ENCODE measurements around the gene C3orf70. TPM values are rescaled to one million over a fixed set of nuclear protein-coding genes. Genes with fewer than 3 reads are reported as not detected.

C3orf70 gene
- total and polyA plus RNA-seq, 2 of the 8 experiments (the other 6 are each of a cell fraction or from before 2014, with no cell fraction given) = 1.7 to 2.0 TPM

- no peaks in the 10 kb centered on the region for H4K20me1 ChIP-seq (replicated peaks in 1 of 2; ENCODE audit: control insufficient read depth in 1 of 2, insufficient read depth in 2 of 2, low read length in 2 of 2)
These were observed 21.1 kb downstream of the C3orf70 start for GRCh38 chr3:185131602-185132256.

More at GRCh38 chr3:185131602-185132256, 21.1 kb downstream of the C3orf70 start:
- no peaks in the 10 kb centered on the region for H3K27me3 ChIP-seq (replicated peaks in 1 of 4; ENCODE audit: control insufficient read depth in 3 of 4, extremely low read depth in 1 of 4, insufficient read depth in 3 of 4, low read length in 3 of 4)
- H3K14ac ChIP-seq (ENCODE audit: insufficient read length) = no peak overlapping the region
- TF ChIP-seq BCL11A (IDR thresholded peaks at IDR 0.05; ENCODE audit: low read depth in 2 of 2, low read length in 2 of 2) (no peak), CREB1 (IDR thresholded peaks at IDR 0.05) (no peak), POLR2A (IDR thresholded peaks at IDR 0.05; ENCODE audit: control extremely low read depth in 1 of 2, low read depth in 2 of 2, low read length in 2 of 2) (no peak), EZH2 (IDR thresholded peaks at IDR 0.05; ENCODE audit: low read depth, low read length, severe bottlenecking) (no peak), SIX5 (IDR thresholded peaks at IDR 0.05; ENCODE audit: low read depth, low read length) (no peak), GABPA (IDR thresholded peaks at IDR 0.05; ENCODE audit: borderline replicate concordance, insufficient read depth, low read length) (no peak), ATF3 (IDR thresholded peaks at IDR 0.05; ENCODE audit: insufficient read depth, low read depth, low read length) (no peak)
- no peak overlapping the region for H2BK15ac ChIP-seq (ENCODE audit: low read length)
- H3K23me2 ChIP-seq (ENCODE audit: low read depth, low read length) = no peaks in the 10 kb centered on the region
- no peak for DNase-seq (ENCODE audit: low read depth in 1 of 2, low spot score in 2 of 2)
- WGBS, 2 experiments (ENCODE audit: extremely low coverage in 1 of 2, insufficient coverage in 1 of 2, insufficient read length in 1 of 2, insufficient replicate concordance in 2 of 2, low coverage in 1 of 2, low lambda C conversion rate in 2 of 2, missing lambda C conversion rate in 1 of 2) = 74% methylated on average over 2 of the region's 2 CpGs; no CpG with 5 or more reads in 1 of the 2 experiments
- H2BK20ac ChIP-seq (ENCODE audit: low read length) = no peak overlapping the region
- H2BK5ac ChIP-seq (ENCODE audit: low read depth, low read length) = no peak overlapping the region
- no peak overlapping the region for H2AFZ ChIP-seq (ENCODE audit: low read length)
- H3K23ac ChIP-seq (ENCODE audit: insufficient read length) = no peak overlapping the region
- H3K4ac ChIP-seq (replicated peaks; ENCODE audit: insufficient read length, low read depth, low read length) = no peak overlapping the region
- H3K36me3 ChIP-seq (ENCODE audit: control insufficient read depth in 2 of 4, insufficient read depth in 4 of 4, low read length in 3 of 4) = no peaks in the 10 kb centered on the region
- H4K91ac ChIP-seq (replicated peaks; ENCODE audit: insufficient read length, low read length) = no peak overlapping the region
- no peaks in the 10 kb centered on the region for H3K79me1 ChIP-seq (ENCODE audit: low read depth, low read length)
- H2BK12ac ChIP-seq (ENCODE audit: low read depth, low read length) = no peak overlapping the region
- no peak overlapping the region for H3K56ac ChIP-seq (replicated peaks; ENCODE audit: insufficient read length, low read depth, low read length)
- no peaks in the 10 kb centered on the region for H3K9me3 ChIP-seq (ENCODE audit: insufficient read depth in 2 of 2, low read depth in 1 of 2, low read length in 1 of 2)
- FAIRE-seq = no peak
- CTCF ChIA-PET (ENCODE audit: partially characterized antibody) = interaction anchor here (0.9 to 1.9 kb wide), 2 partner anchors 16 to 44 kb away, joined by 5 read pairs; no protein-coding TSS in a partner anchor
- H3K4me1 ChIP-seq (replicated peaks in 1 of 4; ENCODE audit: control insufficient read depth in 3 of 4, insufficient read depth in 4 of 4, low read length in 3 of 4) = no peaks in the 10 kb centered on the region
- no peak overlapping the region for H4K8ac ChIP-seq (ENCODE audit: extremely low read depth, insufficient read depth, low read length)
- H3K18ac ChIP-seq (ENCODE audit: extremely low read depth, low read length) = no peak overlapping the region
- no peak overlapping the region for H3K9ac ChIP-seq (replicated peaks in 1 of 4; ENCODE audit: extremely low read depth in 1 of 4, low read depth in 3 of 4, low read length in 3 of 4)
- no peak overlapping the region for H3K4me2 ChIP-seq (ENCODE audit: insufficient read depth in 1 of 2, low read depth in 2 of 2, low read length in 2 of 2)
- H2AK5ac ChIP-seq (ENCODE audit: low read depth, low read length) = no peak overlapping the region
- H3K79me2 ChIP-seq (ENCODE audit: control insufficient read depth in 1 of 2, insufficient read depth in 2 of 2, low read length in 2 of 2) = no peaks in the 10 kb centered on the region
- no peak overlapping the region for H2BK120ac ChIP-seq (replicated peaks; ENCODE audit: low read depth, low read length)
- no peak overlapping the region for H4K5ac ChIP-seq (ENCODE audit: insufficient read length, low read depth, low read length)
- H3K4me3 ChIP-seq (ENCODE audit: extremely low read depth in 1 of 4, insufficient read depth in 2 of 4, low read depth in 3 of 4, low read length in 4 of 4) = no peak overlapping the region
- H3K27ac ChIP-seq (ENCODE audit: low read depth, low read length) = no peak overlapping the region
- POLR2A ChIA-PET (ENCODE audit: partially characterized antibody) = no interaction called here
